HG02759 (cell line): ENCODE data around the gene TAB2.

Source experiments
- ATAC-seq: cut with Tn5 transposase; IDR thresholded peaks from one replicate; pipeline ENCODE4 v1.9.1; 2021; ENCODE audit warnings: mild to moderate bottlenecking, moderate library complexity; ENCODE audit not compliant: unreplicated experiment

The TAB2 gene

GRCh38 chr6:149317644-149318571, at the start of gene TAB2:
Gene TAB2, plus strand, starts transcription at chr6:149317712. Its CDS starts 52,286 bp downstream, at chr6:149369998.
- peak; percentile 29 for ATAC-seq

DNA sequence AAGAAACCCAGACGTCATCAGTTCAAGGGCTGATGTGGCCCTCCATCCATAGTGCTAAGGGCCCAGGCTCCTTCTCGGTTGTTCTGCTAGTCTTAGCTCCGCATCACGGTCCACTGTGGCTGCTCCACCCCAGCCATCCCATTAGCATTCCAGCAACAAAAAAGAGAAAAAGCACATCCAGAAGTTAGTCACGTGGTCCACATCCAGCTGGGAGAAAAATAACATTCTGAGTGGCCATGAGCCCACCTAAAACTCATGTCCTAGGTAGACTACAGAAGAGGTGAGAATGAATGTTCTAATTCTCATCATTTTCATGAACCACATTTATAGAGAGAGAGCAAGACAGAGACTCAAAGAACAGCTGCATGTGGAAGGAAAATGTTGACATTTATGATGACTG, 49.4 kb upstream of the TAB2 start:
- ATAC-seq: no peak

DNA sequence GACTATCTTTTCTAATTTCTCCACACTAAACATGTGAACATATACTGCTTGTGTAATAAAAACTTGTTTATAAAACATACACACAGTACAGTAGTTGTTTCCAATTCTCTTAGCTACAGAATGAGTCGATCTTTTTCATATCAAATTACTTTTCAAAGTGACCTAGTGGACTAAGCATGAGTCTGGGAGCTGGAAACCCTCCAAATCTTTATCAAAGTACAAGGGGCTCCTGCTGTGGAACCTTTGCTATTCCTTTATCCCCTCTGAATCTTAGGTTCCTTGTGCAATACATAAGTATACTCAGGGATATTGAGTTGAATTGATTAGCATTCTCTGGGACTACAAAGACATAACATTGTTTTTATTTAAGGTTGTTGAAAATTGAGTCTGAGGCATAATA, 48.7 kb upstream of the TAB2 start:
- ATAC-seq: no peak

GRCh38 chr6:149270616-149271015, 46.9 kb upstream of the TAB2 start:
- ATAC-seq: no peak

DNA sequence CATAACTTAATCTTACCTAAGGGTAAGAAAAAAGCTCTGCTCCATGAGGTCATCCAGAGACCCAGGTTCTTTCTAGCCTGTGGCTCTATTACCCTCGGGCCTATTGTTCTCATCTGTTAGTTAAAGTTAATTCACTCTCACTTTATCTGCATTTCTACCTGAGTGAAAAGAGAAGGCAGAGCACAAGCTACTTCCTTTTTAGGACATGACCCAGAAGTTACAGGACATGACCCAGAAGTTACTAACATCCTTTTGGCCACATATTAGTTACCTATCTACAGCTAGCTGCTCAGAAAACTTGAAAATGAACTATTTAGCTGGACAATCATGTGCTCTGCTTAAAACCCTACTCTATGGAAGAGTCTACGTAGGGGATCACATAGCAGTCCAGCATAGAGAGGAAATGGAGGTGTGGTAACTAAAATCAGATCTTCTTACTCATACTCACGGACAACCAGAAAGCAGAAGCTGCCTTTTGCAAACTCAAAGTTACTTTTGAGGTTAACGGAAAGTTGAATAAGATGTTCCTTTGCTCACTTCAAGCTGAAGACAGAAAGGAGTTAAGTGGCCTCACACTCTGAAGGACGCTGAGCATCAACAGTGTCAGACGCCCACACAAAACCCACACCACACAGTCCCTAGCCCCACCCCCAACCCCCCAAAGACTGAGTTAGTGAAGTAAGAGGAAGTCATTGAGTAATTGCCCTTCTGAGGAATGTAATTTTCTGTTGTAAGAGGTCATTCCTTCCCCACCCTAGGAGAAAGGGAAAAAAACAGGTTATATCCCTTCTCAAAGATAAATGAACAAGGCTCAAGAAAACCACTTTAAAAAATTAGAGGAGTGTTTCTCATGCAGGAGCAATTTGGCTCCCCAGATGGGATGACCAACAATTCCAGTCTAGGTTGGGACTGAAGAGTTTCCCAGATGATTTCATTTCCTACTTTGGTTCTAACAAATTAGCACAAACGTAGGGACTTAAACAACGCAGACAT, 45.9 kb upstream of the TAB2 start:
- ATAC-seq: peak; percentile 65

DNA sequence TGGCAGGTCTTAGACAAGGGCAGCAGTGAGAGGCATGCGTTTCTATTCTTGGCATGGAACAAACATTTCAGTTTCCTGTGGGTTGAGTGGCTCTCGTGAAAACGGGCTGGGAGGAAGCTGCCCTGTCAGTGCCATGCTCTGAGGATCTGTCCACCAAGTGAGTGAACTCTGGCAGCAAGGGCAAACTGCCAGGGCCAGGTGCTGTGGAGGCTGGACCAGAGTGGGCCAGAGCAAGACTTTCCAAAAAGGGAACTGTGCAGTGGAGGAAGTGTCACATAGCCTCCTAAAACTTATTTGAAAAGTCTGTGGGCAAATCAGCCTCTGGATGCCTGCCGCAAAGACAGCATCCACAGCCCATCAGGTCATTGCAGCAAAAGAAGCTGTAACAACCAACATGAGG, 44.2 kb upstream of the TAB2 start:
- ATAC-seq: no peak

DNA sequence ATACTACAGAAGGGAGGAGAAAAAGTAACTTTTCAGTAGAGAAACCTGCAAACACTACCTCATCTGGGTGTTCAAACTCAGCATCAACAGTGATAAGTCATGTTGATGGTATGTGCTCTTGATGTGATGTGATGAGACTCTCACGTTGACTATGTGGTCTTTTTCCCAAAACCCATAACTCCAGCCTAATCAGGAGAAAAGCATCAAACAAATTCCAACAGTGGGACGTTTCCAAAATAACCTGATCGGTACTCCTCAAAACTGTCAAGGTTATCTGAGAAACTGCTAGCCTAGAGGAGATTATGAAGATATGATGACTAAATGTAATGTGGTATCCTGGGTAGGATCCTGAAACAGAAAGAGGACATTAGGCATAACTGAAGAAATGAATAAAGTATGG, 41.9 kb upstream of the TAB2 start:
- no peak for ATAC-seq

DNA sequence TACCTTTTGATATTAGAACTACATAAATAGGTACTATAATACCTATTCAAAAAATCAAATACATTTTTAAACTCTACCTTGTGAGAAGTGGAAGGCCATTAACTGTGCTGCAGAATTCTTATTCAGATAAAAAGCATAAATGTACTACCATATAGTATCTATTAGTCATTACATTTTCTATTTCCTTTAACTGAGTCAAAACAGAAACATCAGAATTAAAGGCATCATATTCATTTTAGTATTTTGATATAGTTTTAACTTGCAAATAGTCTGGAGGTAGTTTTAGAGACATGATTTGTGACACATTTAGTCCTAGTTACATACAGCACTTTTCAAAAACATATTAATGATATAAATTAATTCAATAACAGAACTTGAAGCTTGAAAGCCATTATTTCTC, 39.9 kb upstream of the TAB2 start:
- no peak for ATAC-seq

- ATAC-seq: no peak
Measured at GRCh38 chr6:149278997-149279396, 38.5 kb upstream of the TAB2 start.

DNA sequence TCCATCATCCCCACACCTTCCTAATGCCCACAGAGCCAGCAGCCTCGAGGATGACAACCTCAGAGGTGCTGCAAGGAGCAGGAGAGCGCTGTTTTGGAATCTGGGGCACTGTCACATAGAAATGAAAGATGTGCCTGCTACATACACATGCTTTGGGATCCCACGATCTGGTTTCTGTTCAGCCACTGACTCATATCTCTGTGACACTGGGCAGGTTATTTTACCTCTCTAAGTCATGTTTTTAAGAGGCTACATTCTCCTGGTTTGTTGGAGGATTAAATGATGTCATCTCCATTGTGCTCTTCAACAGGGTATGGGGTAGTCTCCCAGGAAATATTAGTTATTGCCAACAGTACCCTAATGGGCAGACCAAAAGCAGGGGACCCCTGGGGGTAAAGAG, 32.6 kb upstream of the TAB2 start:
- no peak for ATAC-seq

- no peak for ATAC-seq
Measured at GRCh38 chr6:149285626-149286025, 31.9 kb upstream of the TAB2 start.

GRCh38 chr6:149286905-149287304, 30.6 kb upstream of the TAB2 start:
- no peak for ATAC-seq

DNA sequence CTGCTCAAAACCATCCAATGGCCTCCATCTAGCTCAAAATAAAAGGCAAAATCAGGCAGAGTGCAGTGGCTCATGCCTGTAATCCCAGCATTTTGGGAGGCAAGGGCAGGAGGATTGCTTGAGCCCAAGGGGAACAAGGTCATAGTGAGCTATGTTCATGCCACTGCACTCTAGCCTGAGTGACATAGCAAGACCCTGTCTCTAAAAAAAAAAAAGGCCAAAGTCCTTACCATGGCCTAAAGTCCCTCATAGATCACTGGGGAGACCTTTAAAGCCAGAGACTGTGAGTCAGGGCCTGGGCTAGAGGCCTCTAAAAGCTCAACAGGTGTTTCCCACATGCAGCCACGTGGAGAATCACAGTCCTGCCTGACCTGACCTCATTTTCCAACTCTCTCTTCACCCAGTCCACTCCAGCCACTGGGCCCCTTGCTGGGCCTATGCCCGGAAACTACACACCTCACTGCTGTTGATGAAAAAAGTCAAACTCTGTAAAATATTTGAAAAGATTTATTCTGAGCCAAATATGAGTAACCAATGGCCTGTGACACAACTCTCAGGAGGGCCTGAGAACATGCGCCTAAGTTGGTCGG, 28.2 kb upstream of the TAB2 start:
- ATAC-seq: no peak

GRCh38 chr6:149289966-149290365, 27.5 kb upstream of the TAB2 start:
- no peak for ATAC-seq

- ATAC-seq: no peak
Measured at GRCh38 chr6:149293244-149293643, 24.3 kb upstream of the TAB2 start.

DNA sequence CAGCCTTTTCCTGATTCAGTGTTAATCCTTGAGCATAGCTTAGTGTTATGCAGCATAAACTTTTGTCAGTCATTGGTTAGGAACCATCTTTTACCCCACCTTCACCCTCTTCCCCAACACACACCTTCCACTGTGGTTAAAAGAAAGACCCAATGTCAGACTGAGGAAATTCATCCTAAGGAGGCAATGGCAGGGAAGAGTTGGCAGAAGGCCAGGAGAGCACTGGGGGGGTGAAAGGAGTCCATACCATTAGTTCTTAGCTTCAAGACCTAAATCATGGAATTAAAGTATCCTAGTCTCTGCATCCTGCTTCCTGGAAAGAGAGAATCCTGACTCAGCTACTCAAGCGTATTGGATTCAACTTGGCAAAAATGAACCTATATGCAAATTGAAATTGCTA, 16.9 kb upstream of the TAB2 start:
- no peak for ATAC-seq

DNA sequence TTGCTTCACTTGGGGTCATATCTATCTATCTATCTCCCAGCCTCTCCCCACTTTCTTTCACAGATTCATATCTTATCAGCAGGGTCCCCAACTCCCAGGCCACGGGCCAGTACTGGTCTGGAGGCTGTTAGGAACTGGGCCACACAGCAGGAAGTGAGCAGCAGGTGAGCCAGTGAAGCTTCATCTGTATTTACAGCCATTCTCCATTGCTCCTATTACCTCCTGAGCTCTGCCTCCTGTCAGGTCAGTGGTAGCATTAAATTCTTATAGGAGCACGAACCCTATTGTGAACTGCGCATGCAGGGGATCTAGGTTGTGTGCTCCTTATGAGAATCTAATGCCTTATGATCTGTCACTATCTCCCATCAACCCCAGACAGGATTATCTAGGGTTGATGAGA, 14.8 kb upstream of the TAB2 start:
- ATAC-seq: no peak

DNA sequence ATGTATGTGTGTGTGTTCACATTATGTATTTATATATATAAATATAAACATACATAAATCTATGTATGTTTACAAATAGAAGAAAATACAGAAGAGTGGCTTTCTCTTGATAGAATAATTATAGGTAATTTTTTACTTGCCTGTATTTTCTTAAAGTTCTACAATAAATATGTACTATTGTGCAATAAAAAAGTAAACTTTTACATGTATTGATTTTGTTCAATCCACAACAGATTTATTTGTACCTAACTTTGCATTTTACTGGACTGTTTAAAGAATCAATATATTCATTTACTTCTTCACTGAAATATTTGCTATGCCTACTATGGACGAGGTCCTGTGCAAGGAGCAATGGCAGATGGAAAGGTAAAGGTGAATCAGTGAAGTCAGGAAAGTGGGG, 14.0 kb upstream of the TAB2 start:
- no peak for ATAC-seq

DNA sequence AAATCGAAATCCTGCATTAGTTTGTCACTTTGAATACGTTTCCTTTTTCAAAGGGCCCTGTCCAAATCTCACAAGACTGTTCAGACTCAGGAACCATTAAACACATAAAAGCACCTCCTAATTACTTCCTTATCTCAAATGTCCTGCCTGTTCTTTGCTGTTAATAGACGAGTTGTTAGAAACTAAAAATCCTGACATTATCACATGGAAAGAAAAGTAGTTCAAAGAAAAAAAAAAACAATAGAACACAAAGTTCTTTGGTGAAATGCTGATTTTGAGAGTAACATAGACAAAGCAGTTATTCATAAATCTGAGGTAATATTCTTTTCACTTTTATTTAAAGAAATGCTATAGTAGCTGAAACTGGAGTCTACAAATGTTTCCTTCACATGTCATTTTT, 12.1 kb upstream of the TAB2 start:
- ATAC-seq: no peak

- ATAC-seq: no peak
Measured at GRCh38 chr6:149306967-149307366, 10.5 kb upstream of the TAB2 start.

- no peak for ATAC-seq
Measured at GRCh38 chr6:149311293-149311692, 6.2 kb upstream of the TAB2 start.
